ENCODE results near the gene TIAM1. TPM values are rescaled to one million over a fixed set of nuclear protein-coding genes. Genes with fewer than 3 reads are reported as not detected.

TIAM1 gene
- total RNA-seq, 1 experiment from 2014 or later = 22.5 TPM

DNA sequence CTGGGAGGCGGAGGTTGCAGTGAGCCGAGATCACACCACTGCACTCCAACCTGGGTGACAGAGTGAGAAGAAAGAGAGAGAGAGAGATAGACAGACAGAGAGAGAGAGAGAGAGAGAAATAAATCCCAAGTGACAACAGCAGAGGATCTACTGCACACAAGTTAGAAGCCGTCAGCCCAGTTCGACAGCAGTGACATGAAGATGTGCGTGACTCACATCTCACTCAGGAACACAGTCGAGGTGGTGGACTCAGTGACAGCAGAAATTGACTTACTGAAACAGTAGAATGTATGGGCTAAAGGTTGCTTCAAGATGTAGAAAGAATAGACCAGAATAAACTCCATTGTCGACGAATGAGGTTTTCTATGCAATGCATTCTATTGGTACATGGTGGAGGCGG, 228.8 kb downstream of the TIAM1 start:
- Histone ChIP-seq H3K36me3 (ENCODE audit: low read depth) (no peaks in the 10 kb centered on the region), H3K27ac (no peak overlapping the region), H3F3A (ENCODE audit: insufficient read depth, low read depth) (peaks cover 7% of the 10 kb centered on the region), H3K9me3 (ENCODE audit: insufficient read depth, low read depth) (no peaks in the 10 kb centered on the region), H3K4me3 (no peak overlapping the region), H3K9me2 (ENCODE audit: insufficient read depth) (no peaks in the 10 kb centered on the region), H2AFZ (no peak overlapping the region), H3K4me2 (no peak overlapping the region), H3K4me1 (replicated peaks; ENCODE audit: insufficient read depth) (peaks cover 10% of the 10 kb centered on the region), H3K79me2 (ENCODE audit: low read depth) (no peaks in the 10 kb centered on the region), H3K27me3 (ENCODE audit: insufficient read depth, low read depth) (no peaks in the 10 kb centered on the region), H4K20me1 (ENCODE audit: insufficient read depth) (no peaks in the 10 kb centered on the region)
- POLR2A ChIA-PET (ENCODE audit: unreplicated experiment) = no interaction called here
- no TSS peak for BruUV-seq (replicated peaks)
- intact Hi-C loops (cut with micrococcal nuclease; ENCODE audit: unreplicated experiment) = no loop called here
- DNase-seq = no peak
- CTCF ChIA-PET = no interaction called here
- TF ChIP-seq EZH2 (IDR thresholded peaks at IDR 0.05; ENCODE audit: low read depth) = no peak
- TF ChIP-seq, protein P1, sequence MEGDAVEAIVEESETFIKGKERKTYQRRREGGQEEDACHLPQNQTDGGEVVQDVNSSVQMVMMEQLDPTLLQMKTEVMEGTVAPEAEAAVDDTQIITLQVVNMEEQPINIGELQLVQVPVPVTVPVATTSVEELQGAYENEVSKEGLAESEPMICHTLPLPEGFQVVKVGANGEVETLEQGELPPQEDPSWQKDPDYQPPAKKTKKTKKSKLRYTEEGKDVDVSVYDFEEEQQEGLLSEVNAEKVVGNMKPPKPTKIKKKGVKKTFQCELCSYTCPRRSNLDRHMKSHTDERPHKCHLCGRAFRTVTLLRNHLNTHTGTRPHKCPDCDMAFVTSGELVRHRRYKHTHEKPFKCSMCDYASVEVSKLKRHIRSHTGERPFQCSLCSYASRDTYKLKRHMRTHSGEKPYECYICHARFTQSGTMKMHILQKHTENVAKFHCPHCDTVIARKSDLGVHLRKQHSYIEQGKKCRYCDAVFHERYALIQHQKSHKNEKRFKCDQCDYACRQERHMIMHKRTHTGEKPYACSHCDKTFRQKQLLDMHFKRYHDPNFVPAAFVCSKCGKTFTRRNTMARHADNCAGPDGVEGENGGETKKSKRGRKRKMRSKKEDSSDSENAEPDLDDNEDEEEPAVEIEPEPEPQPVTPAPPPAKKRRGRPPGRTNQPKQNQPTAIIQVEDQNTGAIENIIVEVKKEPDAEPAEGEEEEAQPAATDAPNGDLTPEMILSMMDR (conservative IDR thresholded peaks at IDR 0.05) = no peak

DNA sequence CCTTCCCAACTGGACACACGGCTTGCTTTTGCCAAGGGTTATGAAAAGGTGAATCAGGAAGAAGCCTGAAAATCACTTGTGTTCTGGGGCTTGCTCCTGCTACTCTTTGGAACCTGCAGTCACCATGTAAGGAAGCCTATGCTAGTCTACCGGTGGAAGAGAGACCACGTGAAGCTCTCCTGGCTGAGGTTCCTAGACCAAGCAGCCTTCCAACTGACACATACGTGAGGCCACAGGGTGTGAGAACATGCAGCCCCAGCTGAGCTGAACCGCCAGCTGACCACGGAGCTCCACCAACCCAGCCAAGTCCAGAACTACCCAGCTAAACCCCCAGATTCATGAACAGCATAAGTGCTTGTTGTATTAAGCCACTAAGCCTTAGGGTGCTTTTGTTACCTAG, 233.0 kb downstream of the TIAM1 start:
- no peak overlapping the region for H2AFZ ChIP-seq
- no peaks in the 10 kb centered on the region for H3K79me2 ChIP-seq (ENCODE audit: low read depth)
- POLR2A ChIA-PET (ENCODE audit: unreplicated experiment) = no interaction called here
- H3K4me3 ChIP-seq = no peak overlapping the region
- intact Hi-C loops (cut with micrococcal nuclease; ENCODE audit: unreplicated experiment) = no loop called here
- no peaks in the 10 kb centered on the region for H3K36me3 ChIP-seq (ENCODE audit: low read depth)
- no peaks in the 10 kb centered on the region for H3K27me3 ChIP-seq (ENCODE audit: insufficient read depth, low read depth)
- H3K27ac ChIP-seq = no peak overlapping the region
- DNase-seq = no peak
- BruUV-seq (replicated peaks) = no TSS peak
- no peaks in the 10 kb centered on the region for H3K9me2 ChIP-seq (ENCODE audit: insufficient read depth)
- TF ChIP-seq, protein P1 (conservative IDR thresholded peaks at IDR 0.05) = no peak
- no peak for TF ChIP-seq EZH2 (IDR thresholded peaks at IDR 0.05; ENCODE audit: low read depth)
- no peak overlapping the region for H3K4me2 ChIP-seq
- CTCF ChIA-PET = no interaction called here
- H4K20me1 ChIP-seq (ENCODE audit: insufficient read depth) = no peaks in the 10 kb centered on the region
- H3K4me1 ChIP-seq (replicated peaks; ENCODE audit: insufficient read depth) = no peaks in the 10 kb centered on the region
- H3F3A ChIP-seq (ENCODE audit: insufficient read depth, low read depth) = no peaks in the 10 kb centered on the region
- H3K9me3 ChIP-seq (ENCODE audit: insufficient read depth, low read depth) = no peaks in the 10 kb centered on the region

DNA sequence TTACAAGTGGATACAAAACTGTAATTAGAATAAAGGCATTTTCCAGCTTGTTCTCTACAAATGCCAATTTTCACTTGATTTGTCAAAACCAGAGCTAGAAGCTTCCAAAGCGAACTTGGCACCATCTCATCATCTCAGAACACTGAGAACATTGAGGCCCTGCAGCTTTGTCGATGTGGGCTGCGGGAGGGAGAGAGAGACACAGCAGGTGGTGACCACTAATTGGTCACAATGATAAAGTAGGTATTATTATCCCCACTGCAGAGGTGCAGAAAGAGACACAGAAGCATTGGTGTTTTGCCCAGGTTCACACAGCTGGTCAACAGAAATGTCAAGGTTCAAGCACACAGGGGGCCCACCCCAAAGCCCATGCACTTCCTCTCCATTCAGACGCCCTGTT, 233.6 kb downstream of the TIAM1 start:
- BruUV-seq (replicated peaks) = no TSS peak
- Histone ChIP-seq H2AFZ (no peak overlapping the region), H3K36me3 (ENCODE audit: low read depth) (no peaks in the 10 kb centered on the region), H4K20me1 (ENCODE audit: insufficient read depth) (no peaks in the 10 kb centered on the region), H3K27me3 (ENCODE audit: insufficient read depth, low read depth) (no peaks in the 10 kb centered on the region), H3F3A (ENCODE audit: insufficient read depth, low read depth) (no peaks in the 10 kb centered on the region), H3K9me3 (ENCODE audit: insufficient read depth, low read depth) (no peaks in the 10 kb centered on the region), H3K4me1 (replicated peaks; ENCODE audit: insufficient read depth) (no peaks in the 10 kb centered on the region), H3K9me2 (ENCODE audit: insufficient read depth) (no peaks in the 10 kb centered on the region), H3K27ac (no peak overlapping the region), H3K79me2 (ENCODE audit: low read depth) (no peaks in the 10 kb centered on the region), H3K4me3 (no peak overlapping the region), H3K4me2 (no peak overlapping the region)
- ChIA-PET POLR2A (ENCODE audit: unreplicated experiment) (no interaction called here), CTCF (no interaction called here)
- no peak for DNase-seq
- intact Hi-C loops (cut with micrococcal nuclease; ENCODE audit: unreplicated experiment) = no loop called here
- TF ChIP-seq, protein P1 (conservative IDR thresholded peaks at IDR 0.05) = no peak
- no peak for TF ChIP-seq EZH2 (IDR thresholded peaks at IDR 0.05; ENCODE audit: low read depth)

Measured in PC-9 (cell line).